Activated naive CD4-positive, alpha-beta T cell treated with anti-CD3 and anti-CD28 coated beads, Interleukin-2, amount 50 U/mL, for 16 hours (primary cell): ENCODE results near the gene C10orf71.

Source experiments
- DNase-seq: peaks from one replicate; pipeline ENCODE4 v3.0.0-alpha.2; 2020

The C10orf71 gene

DNA sequence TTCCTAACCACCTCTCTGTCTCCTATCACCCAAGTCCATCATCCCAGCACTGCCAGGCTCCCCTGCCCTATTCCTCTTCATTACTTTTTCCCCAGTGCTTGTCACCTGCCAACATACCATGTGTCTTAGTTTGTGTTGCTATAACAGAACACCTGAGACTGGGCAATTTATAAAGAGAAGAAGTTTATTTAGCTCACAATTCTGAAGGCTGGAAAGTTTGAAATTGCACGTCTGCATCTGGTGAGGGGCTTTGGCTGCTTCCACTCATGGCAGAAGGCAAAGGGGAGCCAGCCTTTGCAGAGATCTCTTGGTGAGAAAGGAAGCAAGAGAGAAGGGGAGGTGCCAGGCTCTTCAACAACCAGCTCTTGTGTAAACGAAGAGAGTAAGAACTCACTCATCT is 49.6 kb downstream of the C10orf71 start:
- DNase-seq, result no peak

- no peak for DNase-seq
These were observed 50.4 kb downstream of the C10orf71 start for GRCh38 chr10:49349390-49349789.

- DNase-seq, result no peak
These were observed 51.2 kb downstream of the C10orf71 start for GRCh38 chr10:49350138-49350537.

DNA sequence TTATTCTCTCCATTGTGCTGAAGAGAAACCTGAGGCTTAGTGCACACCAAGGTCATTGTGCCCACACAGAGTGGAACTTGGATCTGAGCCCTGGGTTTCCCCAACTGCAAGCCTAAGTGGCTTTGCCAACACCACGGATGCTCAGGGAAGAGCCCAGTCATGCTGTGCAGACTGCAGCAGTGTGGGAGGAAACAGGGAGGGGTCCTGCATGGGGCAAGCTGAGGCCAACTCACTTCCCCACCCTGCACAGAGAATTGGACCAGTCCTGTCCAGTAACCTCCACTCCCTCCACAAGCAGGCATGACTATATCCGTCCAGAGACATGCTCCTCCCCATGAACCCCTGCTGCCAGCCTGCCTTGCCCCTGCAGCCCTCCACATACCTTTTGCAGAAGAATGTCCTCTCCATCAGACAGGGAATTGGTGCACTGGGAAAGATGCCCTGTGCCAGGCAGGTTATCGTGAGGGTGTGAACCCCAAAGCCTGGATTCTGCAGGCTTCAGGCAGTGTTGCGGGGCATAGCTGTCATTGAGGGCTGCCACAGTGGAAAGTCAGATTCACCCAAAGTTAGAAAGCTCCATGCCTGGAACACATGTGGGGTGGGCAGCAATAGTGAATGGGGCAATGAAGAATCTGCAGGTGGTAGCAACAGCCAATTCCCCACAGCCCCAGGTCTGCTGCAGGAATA is 52.0 kb downstream of the C10orf71 start:
- no peak for DNase-seq

GRCh38 chr10:49351669-49352068 is 52.7 kb downstream of the C10orf71 start:
- DNase-seq, result no peak

- DNase-seq, result no peak
These were observed 53.4 kb downstream of the C10orf71 start for GRCh38 chr10:49352323-49352722.

GRCh38 chr10:49353026-49353894 is 54.3 kb downstream of the C10orf71 start:
- no peak for DNase-seq

DNA sequence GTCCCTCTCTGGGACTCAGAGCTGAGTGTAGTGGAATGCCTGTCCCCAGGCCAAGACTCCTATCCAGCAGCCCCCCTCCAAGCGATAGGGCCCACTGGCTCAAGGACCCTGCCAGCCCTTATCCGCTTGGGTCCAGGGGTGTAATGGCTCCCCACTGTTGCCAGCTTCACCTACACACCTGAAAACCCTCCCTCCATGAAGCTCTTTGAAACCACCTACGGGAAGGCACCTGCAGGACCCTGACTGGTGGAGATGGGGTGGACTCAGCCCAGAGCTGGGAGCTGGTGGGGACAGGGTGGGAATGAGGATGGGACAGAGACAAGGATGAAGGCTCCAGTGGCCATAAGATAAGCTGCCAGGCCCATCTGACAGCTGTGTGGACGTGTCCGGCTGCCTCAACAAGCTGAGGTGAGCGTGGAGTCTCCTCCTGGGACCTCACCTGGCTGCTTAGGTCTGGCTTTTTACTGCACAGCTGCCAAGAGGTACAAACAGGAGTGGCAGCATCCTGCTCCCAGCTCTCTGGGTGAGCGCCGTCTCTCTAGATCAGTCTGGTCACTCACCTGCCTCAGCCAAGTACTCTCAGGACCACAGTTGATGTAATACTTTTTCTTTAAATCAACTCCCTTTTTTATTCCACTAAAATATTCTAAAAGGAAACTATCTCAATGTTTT is 55.1 kb downstream of the C10orf71 start:
- DNase-seq, result no peak

DNA sequence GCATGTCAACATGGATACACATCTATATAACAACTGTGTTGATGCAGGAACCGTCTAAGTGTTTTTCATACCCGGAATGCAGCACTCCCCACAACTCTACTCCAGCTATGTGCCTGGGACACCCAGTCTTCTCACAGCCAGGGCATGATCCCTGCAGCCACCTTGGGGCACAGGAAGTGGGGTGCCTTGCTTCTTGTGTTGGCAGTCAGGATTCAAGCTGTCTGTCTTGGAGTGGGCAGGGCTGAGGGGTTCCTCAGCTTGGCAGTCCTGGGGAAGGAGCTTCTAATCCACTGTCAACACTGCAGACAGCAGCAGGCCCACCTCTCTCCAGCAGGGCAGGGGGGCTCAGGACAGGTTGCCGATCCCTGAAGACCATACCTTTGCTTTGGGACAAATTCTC is 55.6 kb downstream of the C10orf71 start:
- no peak for DNase-seq

DNA sequence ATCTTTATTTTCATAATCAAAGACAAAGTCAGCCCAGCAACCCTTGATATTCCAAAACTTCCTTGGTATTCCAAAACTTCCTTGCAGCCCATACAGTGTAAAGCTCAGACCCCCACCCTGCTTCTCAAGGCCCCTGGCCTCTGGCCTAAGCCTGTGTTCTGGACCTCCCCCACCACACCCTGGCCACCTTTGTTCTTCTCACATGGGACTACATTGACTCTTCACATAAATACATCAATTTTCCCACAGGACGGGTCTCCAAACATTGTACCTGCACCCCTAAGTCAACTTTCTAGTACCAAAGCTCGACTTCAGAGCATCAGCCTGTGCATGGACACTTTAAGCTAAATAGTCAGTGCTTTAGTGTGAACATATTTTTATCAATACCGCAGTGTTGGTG is 56.3 kb downstream of the C10orf71 start:
- DNase-seq, result no peak

- no peak for DNase-seq
These were observed 57.2 kb downstream of the C10orf71 start for GRCh38 chr10:49356181-49356580.

DNA sequence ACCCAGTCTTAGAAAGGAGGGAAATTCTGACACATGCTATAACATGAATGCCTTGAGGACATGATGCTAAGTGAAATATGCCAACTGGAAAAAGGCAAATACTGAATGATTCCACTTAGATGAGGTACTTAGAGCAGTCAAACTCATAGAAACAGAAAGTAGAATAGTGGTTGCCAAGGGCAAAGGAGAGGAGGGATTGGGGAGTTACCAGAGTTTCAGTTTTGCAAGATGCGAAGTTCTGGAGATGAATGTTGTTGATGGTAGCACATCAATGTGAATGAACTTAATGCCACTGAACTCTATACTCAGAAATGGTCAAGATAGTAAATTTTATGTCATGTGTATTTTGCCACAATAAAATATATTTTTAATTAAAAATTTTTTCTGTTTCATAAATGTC is 58.0 kb downstream of the C10orf71 start:
- no peak for DNase-seq

GRCh38 chr10:49357910-49358309 is 58.9 kb downstream of the C10orf71 start:
- no peak for DNase-seq

GRCh38 chr10:49359349-49360270 is 60.6 kb downstream of the C10orf71 start:
- no peak for DNase-seq

DNA sequence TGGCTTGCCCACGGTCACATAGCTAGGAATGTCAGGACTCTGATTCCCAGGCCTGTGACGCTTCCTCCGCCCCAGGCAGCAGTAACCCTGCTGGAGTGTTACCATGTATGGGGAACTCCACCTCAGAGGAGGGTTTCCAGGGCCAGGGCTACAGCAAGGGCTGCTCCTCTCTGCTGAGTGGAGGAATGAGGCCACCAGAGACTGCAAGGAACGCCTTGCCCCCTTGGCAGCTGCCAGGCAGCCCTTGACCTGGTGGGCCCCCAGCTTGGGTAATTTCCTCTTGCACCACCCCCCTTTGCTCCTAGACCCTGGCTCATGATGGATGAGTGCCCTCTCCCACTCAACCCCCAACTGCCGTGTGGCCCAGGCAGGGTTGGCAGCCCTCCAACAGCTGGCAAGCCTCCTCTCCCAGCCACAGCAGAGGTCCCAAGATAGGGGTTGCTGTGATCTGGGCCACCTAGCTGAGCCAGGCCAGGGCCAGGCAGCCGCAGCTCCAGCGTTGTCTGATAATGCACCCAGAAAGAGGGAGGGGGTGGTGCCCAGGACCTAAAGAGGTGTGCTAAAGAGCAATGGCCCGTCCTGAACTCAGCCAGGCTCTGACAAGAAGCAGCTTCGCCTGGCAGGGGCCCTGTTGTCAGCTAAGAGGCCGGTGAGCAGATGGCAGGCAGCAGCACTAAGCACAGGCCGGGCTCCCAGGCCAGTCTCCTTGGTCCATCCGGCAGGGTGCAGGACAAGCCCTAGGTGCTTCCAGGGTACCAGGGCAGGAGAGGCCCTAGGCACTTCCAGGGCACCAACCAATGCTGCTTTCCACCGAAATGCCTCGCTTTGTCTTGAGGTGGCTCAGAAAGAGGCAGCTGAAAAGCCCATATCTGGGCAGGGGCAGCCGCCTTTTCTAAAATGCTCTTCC is 61.6 kb downstream of the C10orf71 start:
- DNase-seq, result no peak

DNA sequence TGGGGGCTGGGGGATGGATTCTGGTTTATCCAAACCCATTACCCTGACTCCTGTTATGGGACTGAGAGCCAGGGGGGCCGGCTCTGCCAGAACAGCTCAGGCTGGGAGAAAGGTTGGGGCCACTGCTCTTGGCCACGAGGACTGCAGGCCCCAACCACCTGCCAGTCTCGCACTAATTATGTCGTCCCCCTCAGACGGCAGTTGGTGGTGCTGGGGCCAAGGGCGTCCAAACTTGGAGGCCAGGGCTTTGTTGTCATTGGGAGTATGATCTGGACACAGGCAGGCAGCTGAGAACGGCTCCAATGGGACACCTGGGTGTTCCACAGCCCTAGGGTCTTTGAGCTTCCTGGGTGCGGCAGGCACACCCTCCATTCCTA is 62.2 kb downstream of the C10orf71 start:
- no peak for DNase-seq

- DNase-seq, result no peak
These were observed 63.0 kb downstream of the C10orf71 start for GRCh38 chr10:49361735-49362568.

DNA sequence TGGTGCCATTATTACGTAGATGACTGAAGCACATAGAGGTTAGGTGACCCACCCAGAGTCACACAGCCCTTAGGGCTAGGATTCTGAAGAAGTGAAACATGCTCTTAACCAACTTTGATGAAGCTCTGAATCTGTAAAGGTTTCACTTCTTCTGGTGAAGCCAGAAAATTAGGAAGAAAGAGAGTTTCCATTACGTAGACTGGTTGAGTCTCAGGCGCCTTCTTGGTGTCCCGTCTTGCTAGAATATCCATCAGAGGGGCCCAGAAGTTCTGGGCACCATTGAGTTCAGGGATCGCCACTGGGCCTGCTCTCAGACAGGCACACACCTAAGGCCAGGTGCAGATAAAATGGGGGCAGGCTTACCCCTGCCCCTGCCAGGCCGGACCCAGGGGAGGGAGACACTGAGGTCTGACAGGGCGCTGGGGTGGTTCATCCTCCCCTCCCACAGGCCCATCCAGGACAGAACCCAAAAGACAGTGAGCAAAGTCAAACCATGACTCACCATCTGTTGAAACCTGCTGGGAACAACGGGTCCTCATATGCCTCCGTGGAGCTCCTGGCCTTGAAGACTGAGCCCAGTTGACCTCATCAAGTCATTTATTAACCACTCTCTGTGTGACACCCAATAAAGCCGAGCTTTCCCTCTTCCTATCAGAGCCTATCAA is 63.8 kb downstream of the C10orf71 start:
- no peak for DNase-seq

DNA sequence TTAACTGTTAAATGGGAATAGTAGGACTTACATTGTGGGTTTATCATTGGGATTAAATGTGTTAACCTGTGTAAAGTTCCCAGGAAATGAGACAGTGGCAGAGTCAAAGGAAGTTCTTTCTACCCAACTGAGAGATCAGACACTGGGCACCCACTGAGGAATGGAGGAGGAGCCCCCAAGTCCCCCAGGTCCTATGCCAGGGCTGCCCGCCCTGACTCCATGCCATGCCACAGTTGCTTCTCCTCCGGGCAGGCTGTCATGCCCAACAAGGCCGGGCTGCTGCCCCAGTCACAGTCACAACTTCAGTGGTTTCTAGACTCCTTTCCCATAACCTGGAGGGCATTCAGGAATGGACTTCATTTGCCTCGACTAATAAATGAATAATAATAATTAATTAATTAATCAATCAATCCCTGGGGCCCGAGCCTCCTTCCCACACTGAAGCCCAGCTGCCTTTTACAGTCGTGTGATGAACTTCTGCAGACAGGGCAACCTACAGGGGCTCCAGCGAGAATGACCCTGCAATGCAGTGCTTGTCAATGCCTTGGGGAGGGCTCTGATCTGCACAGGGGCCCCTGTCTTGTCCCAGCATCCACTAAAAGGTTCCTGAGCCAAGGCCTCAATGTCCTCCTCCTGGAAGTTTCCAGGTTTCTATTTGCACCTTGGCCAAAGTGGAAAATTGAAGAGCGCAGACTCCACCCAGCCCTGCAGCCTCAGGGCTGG is 64.5 kb downstream of the C10orf71 start:
- no peak for DNase-seq
